ENCODE results near the gene WDR88. TPM values are rescaled to one million over a fixed set of nuclear protein-coding genes. Genes with fewer than 3 reads are reported as not detected.
"Not testable (repeated sequence)": the region's sequence is repeated elsewhere in the genome, so short reads cannot be mapped to it uniquely, and the experiment has no call there.

The WDR88 gene
- total RNA-seq, 1 donor from 2014 or later: not detected

- no peaks in the 10 kb centered on the region for H3K27me3 ChIP-seq (ENCODE audit: control insufficient read depth in 3 of 3, insufficient read depth in 3 of 3, low read length in 3 of 3)
- peak overlapping the region; percentile 87 for H3K27ac ChIP-seq (ENCODE audit: low read depth, low read length)
- no peaks in the 10 kb centered on the region for H3K36me3 ChIP-seq (ENCODE audit: control insufficient read depth in 3 of 3, insufficient read depth in 3 of 3, low read length in 3 of 3)
- H3K4me3 ChIP-seq (ENCODE audit: low read length in 3 of 3): peak overlapping the region; percentile 84 to 95 (median 91)
- peak overlapping the region; percentile 88 to 97 (median 97) for H3K9ac ChIP-seq (ENCODE audit: low read depth in 1 of 3, low read length in 3 of 3)
- peaks cover 21 to 41% (median 31%) of the 10 kb centered on the region in 3 donors for H3K4me1 ChIP-seq (ENCODE audit: control insufficient read depth in 3 of 3, insufficient read depth in 3 of 3, low read length in 3 of 3)
- no peaks in the 10 kb centered on the region for H3K9me3 ChIP-seq (ENCODE audit: control insufficient read depth in 3 of 3, low read length in 3 of 3)
Observed at GRCh38 chr19:33176670-33177416, 44.9 kb downstream of the WDR88 start.

DNA sequence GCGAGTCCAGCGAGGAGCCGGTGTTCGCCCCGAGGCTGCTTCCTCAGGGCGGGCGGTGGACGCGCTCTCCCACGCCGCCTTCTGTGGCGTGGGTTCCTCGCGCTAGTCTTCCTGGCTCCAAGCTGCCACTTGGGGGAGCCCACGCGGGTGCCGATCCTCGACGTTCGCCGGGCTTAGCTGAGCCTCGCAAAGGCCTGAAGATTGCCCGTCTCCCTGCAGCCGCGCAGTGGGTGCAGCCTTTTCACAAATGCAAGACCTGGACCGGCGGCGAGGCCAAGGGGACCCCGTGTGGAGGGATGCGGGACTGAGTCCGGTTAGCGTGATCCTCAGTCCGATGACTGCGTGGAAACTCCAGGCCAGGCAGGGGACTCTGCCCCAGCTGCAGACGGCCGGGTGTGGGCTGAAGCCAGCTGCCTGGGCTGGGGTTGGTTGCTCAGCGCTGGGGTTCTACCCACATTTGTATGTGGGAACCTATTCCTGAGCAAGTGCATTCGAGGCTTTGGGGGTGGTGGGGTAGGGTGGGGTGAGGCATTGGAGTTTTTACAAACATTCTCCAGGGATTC lies 45.6 kb downstream of the WDR88 start:
- no peaks in the 10 kb centered on the region for H3K9me3 ChIP-seq (ENCODE audit: control insufficient read depth in 3 of 3, low read length in 3 of 3)
- peak overlapping the region; percentile 63 to 85 (median 75) for H3K9ac ChIP-seq (ENCODE audit: low read depth in 1 of 3, low read length in 3 of 3)
- H3K27ac ChIP-seq (ENCODE audit: low read depth, low read length): peak overlapping the region; percentile 87
- H3K36me3 ChIP-seq (ENCODE audit: control insufficient read depth in 3 of 3, insufficient read depth in 3 of 3, low read length in 3 of 3): no peaks in the 10 kb centered on the region
- peaks cover 21 to 41% (median 31%) of the 10 kb centered on the region in 3 donors for H3K4me1 ChIP-seq (ENCODE audit: control insufficient read depth in 3 of 3, insufficient read depth in 3 of 3, low read length in 3 of 3)
- peak overlapping the region; percentile 83 to 91 (median 84) for H3K4me3 ChIP-seq (ENCODE audit: low read length in 3 of 3)
- H3K27me3 ChIP-seq (ENCODE audit: control insufficient read depth in 3 of 3, insufficient read depth in 3 of 3, low read length in 3 of 3): no peaks in the 10 kb centered on the region

DNA sequence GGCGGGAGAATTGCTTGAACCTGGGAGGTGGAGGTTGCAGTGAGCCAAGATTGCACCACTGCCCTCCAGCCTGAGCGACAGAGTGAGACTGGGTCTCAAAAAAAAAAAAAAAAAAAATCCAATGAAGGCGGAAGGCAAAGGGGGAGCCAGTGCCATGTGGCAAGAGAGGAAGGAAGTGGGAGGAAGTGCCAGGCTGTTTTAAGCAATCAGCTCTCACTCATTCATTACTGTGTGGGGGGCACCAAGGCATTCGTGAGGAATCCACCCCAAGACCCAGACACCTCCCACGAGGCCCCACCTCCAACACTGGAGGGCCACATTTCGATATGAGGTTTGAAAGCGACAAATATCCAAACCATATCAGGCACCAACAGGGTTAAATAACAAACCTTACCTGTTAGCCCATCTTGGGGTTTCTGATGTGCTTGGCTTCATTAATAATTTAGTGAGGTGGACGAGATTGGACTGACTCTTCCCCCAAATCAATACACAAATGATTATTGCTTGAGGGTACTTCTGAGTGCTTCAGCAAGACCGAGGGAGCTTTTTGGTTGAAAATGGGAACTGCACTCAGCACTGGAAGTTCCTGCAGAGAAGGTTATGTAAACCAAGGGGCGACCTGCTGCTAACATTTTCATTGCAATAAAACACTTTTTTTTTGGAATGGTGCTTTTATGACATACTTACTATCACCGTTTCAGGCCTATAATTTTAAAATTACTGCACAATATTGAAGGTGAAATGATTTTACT lies 54.7 kb downstream of the WDR88 start:
- peaks cover 0 to 4% (median 0%) of the 10 kb centered on the region in 3 donors for H3K27me3 ChIP-seq (ENCODE audit: control insufficient read depth in 3 of 3, insufficient read depth in 3 of 3, low read length in 3 of 3)
- H3K9ac ChIP-seq (ENCODE audit: low read depth in 1 of 3, low read length in 3 of 3): no peak overlapping the region
- H3K4me3 ChIP-seq (ENCODE audit: low read length in 3 of 3): no peak overlapping the region
- H3K4me1 ChIP-seq (ENCODE audit: control insufficient read depth in 3 of 3, insufficient read depth in 3 of 3, low read length in 3 of 3): peaks cover 4 to 6% (median 5%) of the 10 kb centered on the region in 3 donors
- H3K9me3 ChIP-seq (ENCODE audit: control insufficient read depth in 3 of 3, low read length in 3 of 3): no peaks in the 10 kb centered on the region
- no peak overlapping the region for H3K27ac ChIP-seq (ENCODE audit: low read depth, low read length)
- H3K36me3 ChIP-seq (ENCODE audit: control insufficient read depth in 3 of 3, insufficient read depth in 3 of 3, low read length in 3 of 3): no peaks in the 10 kb centered on the region

GRCh38 chr19:33187183-33187540 lies 55.2 kb downstream of the WDR88 start:
- H3K36me3 ChIP-seq (ENCODE audit: control insufficient read depth in 3 of 3, insufficient read depth in 3 of 3, low read length in 3 of 3): no peaks in the 10 kb centered on the region
- H3K27ac ChIP-seq (ENCODE audit: low read depth, low read length): no peak overlapping the region
- no peaks in the 10 kb centered on the region for H3K9me3 ChIP-seq (ENCODE audit: control insufficient read depth in 3 of 3, low read length in 3 of 3)
- no peak overlapping the region for H3K4me3 ChIP-seq (ENCODE audit: low read length in 3 of 3)
- H3K4me1 ChIP-seq (ENCODE audit: control insufficient read depth in 3 of 3, insufficient read depth in 3 of 3, low read length in 3 of 3): peaks cover 4 to 6% (median 5%) of the 10 kb centered on the region in 3 donors
- H3K27me3 ChIP-seq (ENCODE audit: control insufficient read depth in 3 of 3, insufficient read depth in 3 of 3, low read length in 3 of 3): peaks cover 0 to 4% (median 0%) of the 10 kb centered on the region in 3 donors
- H3K9ac ChIP-seq (ENCODE audit: low read depth in 1 of 3, low read length in 3 of 3): no peak overlapping the region

- Histone ChIP-seq H3K27ac (ENCODE audit: low read depth, low read length) (no peak overlapping the region), H3K36me3 (ENCODE audit: control insufficient read depth in 3 of 3, insufficient read depth in 3 of 3, low read length in 3 of 3) (no peaks in the 10 kb centered on the region), H3K27me3 (ENCODE audit: control insufficient read depth in 3 of 3, insufficient read depth in 3 of 3, low read length in 3 of 3) (peaks cover 0 to 4% (median 0%) of the 10 kb centered on the region in 3 donors), H3K9me3 (ENCODE audit: control insufficient read depth in 3 of 3, low read length in 3 of 3) (no peaks in the 10 kb centered on the region), H3K4me1 (ENCODE audit: control insufficient read depth in 3 of 3, insufficient read depth in 3 of 3, low read length in 3 of 3) (peaks cover 0 to 4% (median under 1%) of the 10 kb centered on the region in 3 donors), H3K4me3 (ENCODE audit: low read length in 3 of 3) (no peak overlapping the region), H3K9ac (ENCODE audit: low read depth in 1 of 3, low read length in 3 of 3) (no peak overlapping the region)
Observed at GRCh38 chr19:33189453-33189852, 57.5 kb downstream of the WDR88 start.

DNA sequence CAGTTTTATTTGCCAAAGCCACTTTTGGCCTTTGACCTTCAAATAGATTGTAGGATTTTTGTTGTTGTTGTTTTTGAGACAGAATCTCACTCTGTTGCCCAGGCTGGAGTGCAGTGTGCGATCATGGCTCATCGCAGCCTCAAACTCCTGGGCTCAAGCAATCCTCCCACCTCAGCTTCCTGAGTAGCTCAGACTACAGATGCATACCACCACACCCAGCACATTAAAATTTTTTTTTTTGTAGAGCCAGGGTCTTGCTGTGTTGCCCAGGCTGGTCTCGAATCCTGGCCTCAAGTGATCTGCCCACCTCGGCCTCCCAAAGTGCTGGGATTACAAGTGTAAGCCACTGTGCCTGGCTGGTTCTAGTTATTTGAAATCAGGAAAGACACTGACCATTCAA lies 59.2 kb downstream of the WDR88 start:
- not testable (repeated sequence) for H3K9me3 ChIP-seq (ENCODE audit: control insufficient read depth in 3 of 3, low read length in 3 of 3); H3K36me3 ChIP-seq (ENCODE audit: control insufficient read depth in 3 of 3, insufficient read depth in 3 of 3, low read length in 3 of 3); H3K4me3 ChIP-seq (ENCODE audit: low read length in 3 of 3); H3K9ac ChIP-seq (ENCODE audit: low read depth in 1 of 3, low read length in 3 of 3); H3K27me3 ChIP-seq (ENCODE audit: control insufficient read depth in 3 of 3, insufficient read depth in 3 of 3, low read length in 3 of 3); H3K27ac ChIP-seq (ENCODE audit: low read depth, low read length)
- H3K4me1 ChIP-seq (ENCODE audit: control insufficient read depth in 3 of 3, insufficient read depth in 3 of 3, low read length in 3 of 3): peaks cover 0 to 10% (median 10%) of the 10 kb centered on the region in 3 donors

GRCh38 chr19:33191501-33191900 lies 59.6 kb downstream of the WDR88 start:
- Histone ChIP-seq H3K36me3 (ENCODE audit: control insufficient read depth in 3 of 3, insufficient read depth in 3 of 3, low read length in 3 of 3) (no peaks in the 10 kb centered on the region), H3K9ac (ENCODE audit: low read depth in 1 of 3, low read length in 3 of 3) (no peak overlapping the region), H3K27me3 (ENCODE audit: control insufficient read depth in 3 of 3, insufficient read depth in 3 of 3, low read length in 3 of 3) (peaks cover 0 to 4% (median 0%) of the 10 kb centered on the region in 3 donors), H3K4me1 (ENCODE audit: control insufficient read depth in 3 of 3, insufficient read depth in 3 of 3, low read length in 3 of 3) (peaks cover 0 to 11% (median 11%) of the 10 kb centered on the region in 3 donors), H3K9me3 (ENCODE audit: control insufficient read depth in 3 of 3, low read length in 3 of 3) (no peaks in the 10 kb centered on the region), H3K27ac (ENCODE audit: low read depth, low read length) (no peak overlapping the region), H3K4me3 (ENCODE audit: low read length in 3 of 3) (no peak overlapping the region)

DNA sequence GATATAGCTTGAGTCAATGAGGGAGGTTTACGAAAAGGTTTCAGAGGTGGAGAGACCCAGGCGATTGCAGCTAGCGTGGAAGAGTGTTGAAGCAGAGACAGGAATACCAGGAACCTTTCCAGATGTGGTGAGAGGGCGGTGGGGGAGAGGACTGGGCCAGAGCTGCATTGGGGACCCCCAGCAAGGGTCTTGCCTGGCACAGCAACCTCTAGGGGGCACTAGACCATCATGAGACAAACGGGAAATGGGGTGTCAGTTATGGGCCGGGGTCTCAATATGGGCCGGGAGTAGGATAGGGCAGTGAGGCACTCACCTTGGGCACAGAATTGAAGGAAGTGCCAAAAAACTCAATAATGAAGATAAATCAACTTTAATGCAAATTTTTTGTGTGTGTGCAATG lies 60.1 kb downstream of the WDR88 start:
- H3K9ac ChIP-seq (ENCODE audit: low read depth in 1 of 3, low read length in 3 of 3): no peak overlapping the region
- no peak overlapping the region for H3K4me3 ChIP-seq (ENCODE audit: low read length in 3 of 3)
- H3K4me1 ChIP-seq (ENCODE audit: control insufficient read depth in 3 of 3, insufficient read depth in 3 of 3, low read length in 3 of 3): peaks cover 0 to 11% (median 11%) of the 10 kb centered on the region in 3 donors
- peaks cover 0 to 4% (median 0%) of the 10 kb centered on the region in 3 donors for H3K27me3 ChIP-seq (ENCODE audit: control insufficient read depth in 3 of 3, insufficient read depth in 3 of 3, low read length in 3 of 3)
- no peaks in the 10 kb centered on the region for H3K9me3 ChIP-seq (ENCODE audit: control insufficient read depth in 3 of 3, low read length in 3 of 3)
- H3K36me3 ChIP-seq (ENCODE audit: control insufficient read depth in 3 of 3, insufficient read depth in 3 of 3, low read length in 3 of 3): peaks cover 0 to 4% (median 3%) of the 10 kb centered on the region in 3 donors
- no peak overlapping the region for H3K27ac ChIP-seq (ENCODE audit: low read depth, low read length)

- H3K4me3 ChIP-seq (ENCODE audit: low read length in 3 of 3): peak overlapping the region in 2 of 3 donors; percentile 6 to 7
- H3K9ac ChIP-seq (ENCODE audit: low read depth in 1 of 3, low read length in 3 of 3): peak overlapping the region in 1 of 3 donors; percentile 68
- H3K27me3 ChIP-seq (ENCODE audit: control insufficient read depth in 3 of 3, insufficient read depth in 3 of 3, low read length in 3 of 3): peaks cover 0 to 4% (median 0%) of the 10 kb centered on the region in 3 donors
- H3K9me3 ChIP-seq (ENCODE audit: control insufficient read depth in 3 of 3, low read length in 3 of 3): no peaks in the 10 kb centered on the region
- no peak overlapping the region for H3K27ac ChIP-seq (ENCODE audit: low read depth, low read length)
- peaks cover 0 to 11% (median 10%) of the 10 kb centered on the region in 3 donors for H3K36me3 ChIP-seq (ENCODE audit: control insufficient read depth in 3 of 3, insufficient read depth in 3 of 3, low read length in 3 of 3)
- H3K4me1 ChIP-seq (ENCODE audit: control insufficient read depth in 3 of 3, insufficient read depth in 3 of 3, low read length in 3 of 3): peaks cover 0 to 11% (median 11%) of the 10 kb centered on the region in 3 donors
Observed at GRCh38 chr19:33193269-33193864, 61.5 kb downstream of the WDR88 start.

All from skeletal muscle tissue (tissue), 4 donors.